ENCODE data around the gene RAB11B. TPM values are rescaled to one million over a fixed set of nuclear protein-coding genes. Genes with fewer than 3 reads are reported as not detected.
A peak's percentile ranks its signal among the peaks of the same experiment; 100 is the strongest.

RAB11B gene
- total and polyA plus RNA-seq, 2 of the 13 experiments (the other 11 are each of a cell fraction or from before 2014, with no cell fraction given): 6.0 to 28.4 TPM

DNA sequence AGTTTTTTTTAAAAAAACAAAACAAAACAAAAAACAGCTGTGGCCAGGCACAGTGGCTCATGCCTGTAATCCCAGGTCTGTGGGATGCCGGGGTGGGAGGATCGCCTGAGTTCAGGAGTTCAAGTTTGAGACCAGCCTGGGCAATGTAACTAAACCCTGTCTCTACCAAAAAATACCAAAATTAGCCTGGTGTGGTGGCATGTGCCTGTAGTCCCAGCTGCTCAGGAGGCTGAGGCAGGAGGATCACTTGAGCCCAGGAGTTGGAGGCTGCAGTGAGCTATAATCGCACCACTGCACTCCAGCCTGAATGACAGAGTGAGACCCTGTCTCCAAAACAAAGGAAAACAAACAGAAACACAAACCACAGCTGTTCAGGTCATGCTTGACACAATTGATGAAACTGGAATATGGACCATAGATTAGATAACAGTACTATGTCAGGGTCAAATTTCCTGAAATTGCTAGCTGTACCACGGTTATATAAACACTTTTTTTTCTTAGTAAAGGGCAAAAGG, 33.1 kb upstream of the RAB11B start:
- H4K20me1 ChIP-seq (ENCODE audit: insufficient read depth, low read length): no peaks in the 10 kb centered on the region
- no peak overlapping the region for H2AFZ ChIP-seq (ENCODE audit: low read length)
- intact Hi-C loops (cut with micrococcal nuclease; ENCODE audit: unreplicated experiment): loop anchor here (10.0 kb wide), 1 partner anchor 88 kb away; the partner anchor contains the start of gene HNRNPM
- POLR2A ChIA-PET: interaction anchor here (1.0 to 2.6 kb wide), 5 partner anchors 16 to 36 kb away, joined by 3 to 10 read pairs (median 8); partner anchors contain the start of genes NDUFA7, RAB11B and RPS28
- no peaks in the 10 kb centered on the region for H3K79me2 ChIP-seq (ENCODE audit: insufficient read depth, low read length)
- FAIRE-seq (peak; percentile 42), DNase-seq (ENCODE audit: low spot score) (peak; percentile 93), ATAC-seq (peak; percentile 61)
- WGBS (ENCODE audit: low lambda C conversion rate): 8% methylated on average over 4 of the region's 4 CpGs
- H3K4me3 ChIP-seq (replicated peaks in 1 of 3; ENCODE audit: insufficient read depth in 1 of 3, low read depth in 2 of 3, low read length in 3 of 3): no peak overlapping the region
- H3K9ac ChIP-seq (ENCODE audit: insufficient read depth, low read depth, low read length): no peak overlapping the region
- BruUV-seq (replicated peaks): no TSS peak
- in situ Hi-C loops (cut with HindIII; ENCODE audit: extremely low pct_ligation_motif_present, low pct_unique_long_range_greater_than_20kb): no loop called here
- CTCF ChIA-PET (ENCODE audit: low intra/inter-chr PET ratio, low total read pairs): no interaction called here
- H3K27ac ChIP-seq (ENCODE audit: extremely low read length, insufficient read depth, low read length): peak overlapping the region; percentile 67
- peaks cover 80% of the 10 kb centered on the region for H3K4me1 ChIP-seq (ENCODE audit: insufficient read depth, low read length)
- no peaks in the 10 kb centered on the region for H3K36me3 ChIP-seq (replicated peaks in 1 of 2; ENCODE audit: control insufficient read depth in 1 of 2, insufficient read depth in 2 of 2, low read length in 2 of 2)
- H3K27me3 ChIP-seq (ENCODE audit: control insufficient read depth in 1 of 2, insufficient read depth in 2 of 2, low read length in 2 of 2): no peaks in the 10 kb centered on the region
- 0 out of 2 replicates have a peak overlapping the region, but pooled peaks have one; percentile 1 for H3K4me2 ChIP-seq (ENCODE audit: low read depth, low read length)
- H3K9me3 ChIP-seq (ENCODE audit: low read length): no peaks in the 10 kb centered on the region
- TF ChIP-seq ZMAT3 (CRISPR knock-in tag; conservative IDR thresholded peaks at IDR 0.05) (0 out of 2 replicates have a peak, but pooled peaks have one; percentile 61), FOXA1 (IDR thresholded peaks at IDR 0.05) (no peak), FOXA1 (CRISPR knock-in tag; IDR thresholded peaks at IDR 0.05) (peak; percentile 81), WIZ (CRISPR knock-in tag; IDR thresholded peaks at IDR 0.05) (no peak), DNMT3B (CRISPR knock-in tag; conservative IDR thresholded peaks at IDR 0.05) (no peak), SOX13 (IDR thresholded peaks at IDR 0.05) (peak; percentile 98), SOX13 (CRISPR knock-in tag; conservative IDR thresholded peaks at IDR 0.05 in 1 of 2, IDR thresholded peaks at IDR 0.05 in 1 of 2) (peak in 1 of 2 experiments; percentile 100; a peak in 2 of 4 replicates), CENPX (CRISPR knock-in tag; IDR thresholded peaks at IDR 0.05) (no peak), CHD2 (IDR thresholded peaks at IDR 0.05; ENCODE audit: low read depth, low read length) (no peak), ZNF816 (CRISPR knock-in tag; IDR thresholded peaks at IDR 0.05; ENCODE audit: borderline replicate concordance) (no peak), POGZ (CRISPR knock-in tag; IDR thresholded peaks at IDR 0.05) (peak; percentile 91), ZIK1 (CRISPR knock-in tag; IDR thresholded peaks at IDR 0.05; ENCODE audit: borderline replicate concordance, low read depth) (no peak; the same call in 1 of the 2 replicates)
- TF ChIP-seq, protein P1, sequence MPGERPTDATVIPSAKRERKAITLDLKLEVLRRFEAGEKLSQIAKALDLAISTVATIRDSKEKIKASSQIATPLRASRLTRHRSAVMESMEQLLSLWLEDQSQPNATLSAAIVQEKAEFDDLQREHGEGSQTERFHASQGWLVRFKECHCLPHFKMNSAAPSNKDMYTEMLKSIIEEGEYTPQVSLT (CRISPR knock-in tag; IDR thresholded peaks at IDR 0.05; ENCODE audit: borderline replicate concordance, low read depth): no peak
- TF ChIP-seq, protein P2, sequence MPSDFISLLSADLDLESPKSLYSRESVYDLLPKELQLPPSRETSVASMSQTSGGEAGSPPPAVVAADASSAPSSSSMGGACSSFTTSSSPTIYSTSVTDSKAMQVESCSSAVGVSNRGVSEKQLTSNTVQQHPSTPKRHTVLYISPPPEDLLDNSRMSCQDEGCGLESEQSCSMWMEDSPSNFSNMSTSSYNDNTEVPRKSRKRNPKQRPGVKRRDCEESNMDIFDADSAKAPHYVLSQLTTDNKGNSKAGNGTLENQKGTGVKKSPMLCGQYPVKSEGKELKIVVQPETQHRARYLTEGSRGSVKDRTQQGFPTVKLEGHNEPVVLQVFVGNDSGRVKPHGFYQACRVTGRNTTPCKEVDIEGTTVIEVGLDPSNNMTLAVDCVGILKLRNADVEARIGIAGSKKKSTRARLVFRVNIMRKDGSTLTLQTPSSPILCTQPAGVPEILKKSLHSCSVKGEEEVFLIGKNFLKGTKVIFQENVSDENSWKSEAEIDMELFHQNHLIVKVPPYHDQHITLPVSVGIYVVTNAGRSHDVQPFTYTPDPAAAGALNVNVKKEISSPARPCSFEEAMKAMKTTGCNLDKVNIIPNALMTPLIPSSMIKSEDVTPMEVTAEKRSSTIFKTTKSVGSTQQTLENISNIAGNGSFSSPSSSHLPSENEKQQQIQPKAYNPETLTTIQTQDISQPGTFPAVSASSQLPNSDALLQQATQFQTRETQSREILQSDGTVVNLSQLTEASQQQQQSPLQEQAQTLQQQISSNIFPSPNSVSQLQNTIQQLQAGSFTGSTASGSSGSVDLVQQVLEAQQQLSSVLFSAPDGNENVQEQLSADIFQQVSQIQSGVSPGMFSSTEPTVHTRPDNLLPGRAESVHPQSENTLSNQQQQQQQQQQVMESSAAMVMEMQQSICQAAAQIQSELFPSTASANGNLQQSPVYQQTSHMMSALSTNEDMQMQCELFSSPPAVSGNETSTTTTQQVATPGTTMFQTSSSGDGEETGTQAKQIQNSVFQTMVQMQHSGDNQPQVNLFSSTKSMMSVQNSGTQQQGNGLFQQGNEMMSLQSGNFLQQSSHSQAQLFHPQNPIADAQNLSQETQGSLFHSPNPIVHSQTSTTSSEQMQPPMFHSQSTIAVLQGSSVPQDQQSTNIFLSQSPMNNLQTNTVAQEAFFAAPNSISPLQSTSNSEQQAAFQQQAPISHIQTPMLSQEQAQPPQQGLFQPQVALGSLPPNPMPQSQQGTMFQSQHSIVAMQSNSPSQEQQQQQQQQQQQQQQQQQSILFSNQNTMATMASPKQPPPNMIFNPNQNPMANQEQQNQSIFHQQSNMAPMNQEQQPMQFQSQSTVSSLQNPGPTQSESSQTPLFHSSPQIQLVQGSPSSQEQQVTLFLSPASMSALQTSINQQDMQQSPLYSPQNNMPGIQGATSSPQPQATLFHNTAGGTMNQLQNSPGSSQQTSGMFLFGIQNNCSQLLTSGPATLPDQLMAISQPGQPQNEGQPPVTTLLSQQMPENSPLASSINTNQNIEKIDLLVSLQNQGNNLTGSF (CRISPR knock-in tag; IDR thresholded peaks at IDR 0.05): no peak
- TF ChIP-seq, protein P3, sequence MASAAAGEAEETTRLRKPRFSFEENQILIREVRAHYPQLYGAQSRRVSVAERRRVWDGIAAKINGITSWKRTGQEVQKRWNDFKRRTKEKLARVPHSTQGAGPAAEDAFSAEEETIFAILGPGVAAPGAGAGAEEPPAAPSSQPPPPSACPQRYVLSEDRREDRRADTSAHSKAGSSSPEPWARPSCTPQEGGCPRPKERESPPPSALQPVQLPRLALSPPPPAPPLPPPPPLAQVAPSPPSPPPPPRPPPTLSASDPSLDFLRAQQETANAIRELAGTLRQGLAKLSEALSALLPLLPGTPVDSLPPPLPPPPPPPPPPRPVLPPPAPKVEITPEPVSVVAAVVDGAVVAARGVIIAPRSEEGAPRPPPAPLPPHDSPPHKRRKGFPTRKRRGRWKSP (CRISPR knock-in tag; IDR thresholded peaks at IDR 0.05): no peak; the same call in 1 of the 2 replicates
